GM12874 (cell line): Measurements from ENCODE around the gene PLXNA2.

ENCODE experiments used
- CTCF ChIP-seq: IDR thresholded peaks from 2 replicates; pipeline ENCODE4 v1.5.1; 2011; ENCODE audit warnings: low read depth, mild to moderate bottlenecking, control low read depth, low read length, moderate library complexity; ENCODE audit not compliant: insufficient read depth

Gene PLXNA2

GRCh38 chr1:208166340-208167138 is 77.6 kb downstream of the PLXNA2 start:
- TF ChIP-seq CTCF: no peak

GRCh38 chr1:208165659-208166058 is 78.5 kb downstream of the PLXNA2 start:
- no peak for TF ChIP-seq CTCF

GRCh38 chr1:208164609-208165008 is 79.6 kb downstream of the PLXNA2 start:
- no peak for TF ChIP-seq CTCF

- no peak for TF ChIP-seq CTCF
Measured at GRCh38 chr1:208163539-208163938, 80.6 kb downstream of the PLXNA2 start.

- no peak for TF ChIP-seq CTCF
Measured at GRCh38 chr1:208162903-208163302, 81.3 kb downstream of the PLXNA2 start.

- no peak for TF ChIP-seq CTCF
Measured at GRCh38 chr1:208161656-208162375, 82.4 kb downstream of the PLXNA2 start.

- no peak for TF ChIP-seq CTCF
Measured at GRCh38 chr1:208161005-208161404, 83.2 kb downstream of the PLXNA2 start.
